Measurements from ENCODE around the gene TFEB. TPM values are rescaled to one million over a fixed set of nuclear protein-coding genes. Genes with fewer than 3 reads are reported as not detected.

The TFEB gene
- total and polyA plus RNA-seq, 2 of the 8 experiments (the other 6 are each of a cell fraction or from before 2014, with no cell fraction given): 2.3 to 6.7 TPM

GRCh38 chr6:41639809-41640371 lies 95.5 kb downstream of the TFEB start:
- Histone ChIP-seq H2BK5ac (ENCODE audit: low read depth, low read length) (peak overlapping the region; percentile 68; the same call in 1 of the 2 replicates), H2AFZ (ENCODE audit: low read length) (no peak overlapping the region), H3K79me1 (ENCODE audit: low read depth, low read length) (peaks cover 2% of the 10 kb centered on the region; the same call in 1 of the 2 replicates), H4K8ac (ENCODE audit: extremely low read depth, insufficient read depth, low read length) (peak overlapping the region; percentile 42; the same call in 1 of the 2 replicates), H2BK20ac (ENCODE audit: low read length) (peak overlapping the region; percentile 86), H3K9ac (replicated peaks in 1 of 4; ENCODE audit: extremely low read depth in 1 of 4, low read depth in 3 of 4, low read length in 3 of 4) (no peak overlapping the region), H3K4ac (replicated peaks; ENCODE audit: insufficient read length, low read depth, low read length) (peak overlapping the region; percentile 93), H3K79me2 (ENCODE audit: control insufficient read depth in 1 of 2, insufficient read depth in 2 of 2, low read length in 2 of 2) (peaks cover 0 to 5% of the 10 kb centered on the region in 2 experiments; a peak in 1 of 4 replicates), H3K27ac (ENCODE audit: low read depth, low read length) (no peak overlapping the region), H3K4me3 (ENCODE audit: extremely low read depth in 1 of 4, insufficient read depth in 2 of 4, low read depth in 3 of 4, low read length in 4 of 4) (peak overlapping the region; percentile 67 to 89 (median 78); a peak in 7 of 8 replicates), H3K9me3 (ENCODE audit: insufficient read depth in 2 of 2, low read depth in 1 of 2, low read length in 1 of 2) (no peaks in the 10 kb centered on the region), H4K20me1 (replicated peaks in 1 of 2; ENCODE audit: control insufficient read depth in 1 of 2, insufficient read depth in 2 of 2, low read length in 2 of 2) (peaks cover 5 to 7% of the 10 kb centered on the region in 2 experiments), H3K23ac (ENCODE audit: insufficient read length) (no peak overlapping the region), H2BK15ac (ENCODE audit: low read length) (peak overlapping the region; percentile 81; the same call in 1 of the 2 replicates), H4K5ac (ENCODE audit: insufficient read length, low read depth, low read length) (no peak overlapping the region), H3K23me2 (ENCODE audit: low read depth, low read length) (peaks cover 22% of the 10 kb centered on the region), H3K4me2 (ENCODE audit: insufficient read depth in 1 of 2, low read depth in 2 of 2, low read length in 2 of 2) (peak overlapping the region; percentile 89 to 96), H2BK120ac (replicated peaks; ENCODE audit: low read depth, low read length) (no peak overlapping the region), H3K14ac (ENCODE audit: insufficient read length) (peak overlapping the region; percentile 58), H3K4me1 (replicated peaks in 1 of 4; ENCODE audit: control insufficient read depth in 3 of 4, insufficient read depth in 4 of 4, low read length in 3 of 4) (peaks cover 8 to 39% (median 26%) of the 10 kb centered on the region in 4 experiments), H3K18ac (ENCODE audit: extremely low read depth, low read length) (peak overlapping the region; percentile 48), H3K56ac (replicated peaks; ENCODE audit: insufficient read length, low read depth, low read length) (no peak overlapping the region), H2BK12ac (ENCODE audit: low read depth, low read length) (peak overlapping the region; percentile 85; the same call in 1 of the 2 replicates), H3K36me3 (ENCODE audit: control insufficient read depth in 2 of 4, insufficient read depth in 4 of 4, low read length in 3 of 4) (no peaks in the 10 kb centered on the region), H2AK5ac (ENCODE audit: low read depth, low read length) (peak overlapping the region; percentile 84; the same call in 1 of the 2 replicates), H4K91ac (replicated peaks; ENCODE audit: insufficient read length, low read length) (peak overlapping the region; percentile 91), H3K27me3 (replicated peaks in 1 of 4; ENCODE audit: control insufficient read depth in 3 of 4, extremely low read depth in 1 of 4, insufficient read depth in 3 of 4, low read length in 3 of 4) (peaks cover 8 to 64% (median 37%) of the 10 kb centered on the region in 4 experiments; a peak in 6 of 7 replicates)
- POLR2A ChIA-PET (ENCODE audit: partially characterized antibody): interaction anchor here (0.5 to 2.2 kb wide), 9 partner anchors 9 to 224 kb away, joined by 3 to 7 read pairs (median 3); no protein-coding TSS in a partner anchor
- no peak; a peak in 1 of 4 replicates for TF ChIP-seq SIN3A (conservative IDR thresholded peaks at IDR 0.05 in 1 of 2, IDR thresholded peaks at IDR 0.05 in 1 of 2; ENCODE audit: low read depth in 1 of 2, low read length in 2 of 2)
- TF ChIP-seq TEAD4 (IDR thresholded peaks at IDR 0.05; ENCODE audit: low read depth, low read length): no peak
- no peak for TF ChIP-seq POLR2AphosphoS5 (IDR thresholded peaks at IDR 0.05; ENCODE audit: low read depth, low read length)
- TF ChIP-seq RNF2 (IDR thresholded peaks at IDR 0.05; ENCODE audit: borderline replicate concordance, low read depth, low read length, missing control alignments, poor library complexity, severe bottlenecking): peak; percentile 5
- FAIRE-seq (no peak), DNase-seq (ENCODE audit: low read depth in 1 of 2, low spot score in 2 of 2) (peak in 1 of 2 experiments; percentile 54)
- CTCF ChIA-PET (ENCODE audit: partially characterized antibody): interaction anchor here (0.6 to 5.1 kb wide), 8 partner anchors 18 to 285 kb away, joined by 3 to 22 read pairs (median 3); no protein-coding TSS in a partner anchor
- 23% methylated on average over 8 of the region's 8 CpGs; no CpG with 5 or more reads in 1 of the 2 experiments for WGBS, 2 experiments (ENCODE audit: extremely low coverage in 1 of 2, insufficient coverage in 1 of 2, insufficient read length in 1 of 2, insufficient replicate concordance in 2 of 2, low coverage in 1 of 2, low lambda C conversion rate in 2 of 2, missing lambda C conversion rate in 1 of 2)
